Activated CD8-positive, alpha-beta T cell treated with anti-CD3 and anti-CD28 coated beads for 36 hours (primary cell): Measurements from ENCODE around the gene AAMDC. TPM values are rescaled to one million over a fixed set of nuclear protein-coding genes. Genes with fewer than 3 reads are reported as not detected.
"Not testable (repeated sequence)": the region's sequence is repeated elsewhere in the genome, so short reads cannot be mapped to it uniquely, and the experiment has no call there.

Experiments used
- ATAC-seq: fragments of 200-7000 bp; cut with Tn5 transposase; one replicate; pipeline ENCODE4 v1.10.0; 2021; ENCODE audit warnings: mild to moderate bottlenecking, moderate library complexity
- CTCF ChIA-PET: fragments of 350-600 bp; sonication (Branson Sonifier 250); formaldehyde crosslinking; loops from one replicate; lab custom pipeline; 2021; ENCODE audit warnings: antibody characterized with exemption; lab: Charles Lee
- POLR2A ChIA-PET: fragments of 350-600 bp; sonication (Branson Sonifier 250); formaldehyde crosslinking; loops from one replicate; lab custom pipeline; 2021; ENCODE audit warnings: antibody characterized with exemption; lab: Charles Lee
- DNase-seq: peaks from one replicate; pipeline ENCODE4 v3.0.0-alpha.2; 2020
- H3K27ac Mint-ChIP-seq: one replicate; pipeline ENCODE4 v1.8.0; 2021; ENCODE audit warnings: mild to moderate bottlenecking, mixed read lengths
- H3K27me3 Mint-ChIP-seq: one replicate; pipeline ENCODE4 v1.8.0; 2021; ENCODE audit warnings: mixed read lengths
- H3K36me3 Mint-ChIP-seq: one replicate; pipeline ENCODE4 v1.8.0; 2021; ENCODE audit warnings: low read depth, mixed read lengths
- H3K4me1 Mint-ChIP-seq: one replicate; pipeline ENCODE4 v1.8.0; 2021; ENCODE audit warnings: low read depth, mixed read lengths
- H3K4me3 Mint-ChIP-seq: one replicate; pipeline ENCODE4 v1.8.0; 2021; ENCODE audit warnings: mild to moderate bottlenecking, moderate library complexity, mixed read lengths
- H3K9me3 Mint-ChIP-seq: one replicate; pipeline ENCODE4 v1.8.0; 2021; ENCODE audit warnings: mixed read lengths
- intact Hi-C: fragments of 100-400 bp; cut with micrococcal nuclease; formaldehyde crosslinking; loops from one replicate; pipeline ENCODE4 v1.10.0; 2022
- total RNA-seq, 2 experiments: library from RNA; stranded (reverse); gene quantifications; one replicate each; pipeline ENCODE4 v1.2.3, GENCODE V29; 2021
- TF ChIP-seq, protein P1 (sequence below): fragments of 200-600 bp; IDR thresholded peaks from one replicate; pipeline ENCODE4 v1.8.0; 2022; ENCODE audit warnings: antibody characterized with exemption, mild to moderate bottlenecking

The AAMDC gene
- total RNA-seq, 2 experiments from 2014 or later = 3.7 to 4.9 TPM

DNA sequence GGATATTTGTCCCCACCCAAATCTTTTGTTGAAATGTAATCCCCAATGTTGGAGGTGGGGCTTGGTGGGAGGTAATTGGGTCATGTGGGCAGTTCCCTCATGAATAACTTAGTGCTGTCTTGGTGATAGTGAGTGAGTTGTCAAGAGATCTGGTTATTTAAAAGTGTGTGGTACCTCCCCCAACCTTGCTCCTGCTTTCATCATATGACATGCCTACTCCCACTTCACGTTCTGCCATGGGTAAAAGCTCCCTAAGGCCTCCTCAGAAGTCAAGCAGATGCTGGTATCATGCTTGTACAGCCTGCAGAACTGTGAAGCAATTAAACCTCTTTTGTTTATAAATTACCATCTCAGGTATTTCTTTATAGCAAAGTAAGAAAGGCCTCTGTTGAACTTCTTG lies 30.6 kb downstream of the AAMDC start:
- H3K27me3 Mint-ChIP-seq = no peaks in the 10 kb centered on the region
- no peak for DNase-seq
- POLR2A ChIA-PET = interaction anchor here (0.9 kb wide), 1 partner anchor 15 kb away, joined by 3 read pairs; no protein-coding TSS in a partner anchor
- no peak overlapping the region for H3K27ac Mint-ChIP-seq
- H3K9me3 Mint-ChIP-seq = peaks cover 11% of the 10 kb centered on the region
- ATAC-seq = no peak
- H3K4me3 Mint-ChIP-seq = no peak overlapping the region
- H3K4me1 Mint-ChIP-seq = no peaks in the 10 kb centered on the region
- peaks cover 39% of the 10 kb centered on the region for H3K36me3 Mint-ChIP-seq
- intact Hi-C loops = no loop called here
- TF ChIP-seq, protein P1, sequence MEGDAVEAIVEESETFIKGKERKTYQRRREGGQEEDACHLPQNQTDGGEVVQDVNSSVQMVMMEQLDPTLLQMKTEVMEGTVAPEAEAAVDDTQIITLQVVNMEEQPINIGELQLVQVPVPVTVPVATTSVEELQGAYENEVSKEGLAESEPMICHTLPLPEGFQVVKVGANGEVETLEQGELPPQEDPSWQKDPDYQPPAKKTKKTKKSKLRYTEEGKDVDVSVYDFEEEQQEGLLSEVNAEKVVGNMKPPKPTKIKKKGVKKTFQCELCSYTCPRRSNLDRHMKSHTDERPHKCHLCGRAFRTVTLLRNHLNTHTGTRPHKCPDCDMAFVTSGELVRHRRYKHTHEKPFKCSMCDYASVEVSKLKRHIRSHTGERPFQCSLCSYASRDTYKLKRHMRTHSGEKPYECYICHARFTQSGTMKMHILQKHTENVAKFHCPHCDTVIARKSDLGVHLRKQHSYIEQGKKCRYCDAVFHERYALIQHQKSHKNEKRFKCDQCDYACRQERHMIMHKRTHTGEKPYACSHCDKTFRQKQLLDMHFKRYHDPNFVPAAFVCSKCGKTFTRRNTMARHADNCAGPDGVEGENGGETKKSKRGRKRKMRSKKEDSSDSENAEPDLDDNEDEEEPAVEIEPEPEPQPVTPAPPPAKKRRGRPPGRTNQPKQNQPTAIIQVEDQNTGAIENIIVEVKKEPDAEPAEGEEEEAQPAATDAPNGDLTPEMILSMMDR = no peak
- CTCF ChIA-PET = no interaction called here

DNA sequence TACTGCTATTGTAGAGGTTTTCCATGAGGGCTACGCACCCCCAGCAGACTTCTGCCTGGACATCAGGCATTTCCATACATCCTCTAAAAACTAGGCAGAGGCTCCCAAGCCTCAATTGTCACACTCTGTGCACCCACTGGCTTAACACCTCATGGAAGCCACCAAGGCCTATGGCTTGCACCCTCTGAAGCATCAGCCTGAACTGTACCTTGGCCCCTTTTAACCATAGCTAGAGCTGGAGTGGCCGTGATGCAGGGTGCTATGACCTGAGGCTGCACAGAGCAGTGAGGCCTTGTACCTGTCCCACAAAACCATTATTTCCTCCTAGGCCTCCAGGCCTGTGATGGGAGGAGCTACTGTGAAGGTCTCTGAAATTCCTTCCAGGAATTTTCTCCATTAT lies 33.9 kb downstream of the AAMDC start:
- TF ChIP-seq, protein P1 = no peak
- intact Hi-C loops = no loop called here
- no peak for ATAC-seq
- Mint-ChIP-seq H3K4me3 (no peak overlapping the region), H3K27me3 (no peaks in the 10 kb centered on the region), H3K27ac (no peak overlapping the region), H3K36me3 (peaks cover 36% of the 10 kb centered on the region), H3K4me1 (no peaks in the 10 kb centered on the region), H3K9me3 (peaks cover 12% of the 10 kb centered on the region)
- ChIA-PET POLR2A (no interaction called here), CTCF (no interaction called here)
- DNase-seq = no peak

- H3K4me3 Mint-ChIP-seq, ATAC-seq, H3K27ac Mint-ChIP-seq, CTCF ChIA-PET, H3K27me3 Mint-ChIP-seq, H3K4me1 Mint-ChIP-seq, intact Hi-C loops, POLR2A ChIA-PET, DNase-seq: not testable (repeated sequence)
- Mint-ChIP-seq H3K36me3 (peaks cover 28% of the 10 kb centered on the region), H3K9me3 (peaks cover 12% of the 10 kb centered on the region)
Measured at GRCh38 chr11:77857906-77858457, 37.0 kb downstream of the AAMDC start.

GRCh38 chr11:77861444-77861843 lies 40.5 kb downstream of the AAMDC start:
- H3K9me3 Mint-ChIP-seq, ATAC-seq, POLR2A ChIA-PET, CTCF ChIA-PET, H3K4me3 Mint-ChIP-seq, DNase-seq, intact Hi-C loops, H3K27ac Mint-ChIP-seq, H3K36me3 Mint-ChIP-seq, H3K27me3 Mint-ChIP-seq, H3K4me1 Mint-ChIP-seq: not testable (repeated sequence)

DNA sequence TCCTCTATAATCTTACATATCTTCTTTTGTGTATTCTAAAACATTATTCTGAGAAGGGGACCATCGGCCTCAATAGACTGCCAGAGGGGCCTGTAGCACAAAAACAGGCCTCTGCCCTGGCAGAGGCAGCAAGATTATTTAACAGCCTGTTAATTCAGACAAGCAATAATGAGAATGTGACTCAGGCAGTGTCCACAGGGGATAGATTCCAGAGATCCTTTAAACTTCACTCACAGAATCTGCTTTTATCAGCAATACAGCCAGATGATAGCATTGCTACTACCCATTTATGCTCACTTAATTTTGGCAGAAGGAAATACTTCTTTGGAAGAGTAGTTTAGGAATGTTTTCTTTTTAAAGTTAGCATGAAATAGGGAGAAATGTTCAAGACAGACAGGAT lies 44.9 kb downstream of the AAMDC start:
- Mint-ChIP-seq H3K27me3 (no peaks in the 10 kb centered on the region), H3K9me3 (no peaks in the 10 kb centered on the region), H3K4me1 (no peaks in the 10 kb centered on the region), H3K36me3 (peaks cover 2% of the 10 kb centered on the region), H3K4me3 (no peak overlapping the region), H3K27ac (no peak overlapping the region)
- intact Hi-C loops = no loop called here
- ATAC-seq (no peak), DNase-seq (no peak)
- TF ChIP-seq, protein P1 = no peak
- CTCF ChIA-PET = no interaction called here
- POLR2A ChIA-PET = no interaction called here

DNA sequence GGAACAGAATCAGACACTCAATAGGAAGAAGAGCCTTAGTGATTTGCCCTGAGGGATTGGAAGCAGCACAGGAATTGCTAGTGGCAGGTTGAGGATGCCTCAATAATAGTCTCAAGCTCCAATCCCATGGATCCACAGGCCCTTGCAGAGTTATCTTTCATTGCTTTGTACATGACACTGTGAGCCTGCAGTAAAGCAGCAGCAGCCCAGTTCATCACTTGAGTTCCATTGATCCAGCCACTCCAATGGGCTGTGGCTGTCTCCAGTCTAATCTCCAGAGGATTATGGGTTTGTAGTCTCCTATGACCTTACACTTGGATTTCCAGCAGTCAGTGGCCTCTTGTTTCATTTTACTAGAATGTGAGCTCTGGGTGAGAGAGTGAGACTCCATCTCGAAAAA lies 45.4 kb downstream of the AAMDC start:
- ATAC-seq = no peak
- Mint-ChIP-seq H3K4me1 (no peaks in the 10 kb centered on the region), H3K27ac (no peak overlapping the region), H3K4me3 (no peak overlapping the region), H3K27me3 (no peaks in the 10 kb centered on the region), H3K36me3 (peaks cover 3% of the 10 kb centered on the region), H3K9me3 (no peaks in the 10 kb centered on the region)
- ChIA-PET CTCF (interaction anchor here (0.6 kb wide), 1 partner anchor 10 kb away, joined by 3 read pairs; no protein-coding TSS in a partner anchor), POLR2A (interaction anchor here (0.6 kb wide), 1 partner anchor 15 kb away, joined by 3 read pairs; no protein-coding TSS in a partner anchor)
- TF ChIP-seq, protein P1 = no peak
- DNase-seq = no peak
- intact Hi-C loops = no loop called here
